Stomach (tissue), 4 donors: ENCODE data around the gene THUMPD2.

Source experiments
- CTCF ChIP-seq, 7 experiments: fragments of 450-650 bp in 4 of 7; fragments of 200-600 bp in 3 of 7; sonication (generic) in 3 of 7; IDR thresholded peaks; one replicate each; pipeline ENCODE4 v1.5.1; 2016 to 2019; ENCODE audit warnings: antibody characterized with exemption in 7 of 7, control low read depth in 2 of 7, mild to moderate bottlenecking in 1 of 7
- EP300 ChIP-seq: sonication (generic); formaldehyde crosslinking; IDR thresholded peaks from one replicate; pipeline ENCODE4 v1.6.1; 2017; ENCODE audit warnings: antibody characterized with exemption
- POLR2A ChIP-seq, 4 donors: fragments of 450-650 bp; IDR thresholded peaks; one replicate each; pipeline ENCODE4 v1.6.1; 2016; ENCODE audit warnings: antibody characterized with exemption in 4 of 4, control low read depth in 2 of 4, mild to moderate bottlenecking in 1 of 4, moderate library complexity in 1 of 4
- POLR2AphosphoS5 ChIP-seq, 3 donors: sonication (generic); formaldehyde crosslinking; IDR thresholded peaks; one replicate each; pipeline ENCODE4 v1.6.1; 2016; ENCODE audit warnings: antibody characterized with exemption in 3 of 3

- TF ChIP-seq POLR2AphosphoS5 (IDR thresholded peaks at IDR 0.05) (no peak), CTCF (IDR thresholded peaks at IDR 0.05) (no peak), POLR2A (IDR thresholded peaks at IDR 0.05) (no peak), EP300 (no peak)
Observed at GRCh38 chr2:39706945-39707344, 72.1 kb downstream of the THUMPD2 start.
